HG02884 (cell line): Measurements from ENCODE around the gene PEAR1.

Experiments
- ATAC-seq: cut with Tn5 transposase; IDR thresholded peaks from one replicate; pipeline ENCODE4 v1.9.1; 2021; ENCODE audit warnings: mild to moderate bottlenecking, moderate library complexity; ENCODE audit not compliant: unreplicated experiment

The PEAR1 gene

DNA sequence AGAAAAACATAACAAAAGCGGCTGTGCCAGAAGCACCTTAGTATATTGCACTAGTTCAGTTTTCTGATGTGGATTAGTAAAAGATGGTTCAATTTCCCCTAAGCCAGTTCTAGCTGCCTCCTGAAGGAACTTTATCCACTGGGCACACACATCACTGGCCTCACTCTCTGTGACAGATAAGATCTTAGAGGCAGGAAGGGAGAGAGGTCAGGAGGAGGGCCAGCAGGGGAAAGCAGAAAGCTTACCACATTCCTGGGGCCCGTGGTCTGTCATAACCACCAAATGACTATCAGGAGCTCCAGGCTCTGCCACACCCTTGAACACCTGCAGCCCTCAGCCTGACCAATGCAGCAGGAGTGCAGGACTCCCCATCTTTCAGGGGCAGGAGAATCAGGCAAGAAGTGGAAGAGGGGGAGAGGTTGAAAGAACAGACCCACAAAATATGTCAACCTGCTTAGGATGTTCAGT, 64.8 kb downstream of the PEAR1 start:
- no peak for ATAC-seq

DNA sequence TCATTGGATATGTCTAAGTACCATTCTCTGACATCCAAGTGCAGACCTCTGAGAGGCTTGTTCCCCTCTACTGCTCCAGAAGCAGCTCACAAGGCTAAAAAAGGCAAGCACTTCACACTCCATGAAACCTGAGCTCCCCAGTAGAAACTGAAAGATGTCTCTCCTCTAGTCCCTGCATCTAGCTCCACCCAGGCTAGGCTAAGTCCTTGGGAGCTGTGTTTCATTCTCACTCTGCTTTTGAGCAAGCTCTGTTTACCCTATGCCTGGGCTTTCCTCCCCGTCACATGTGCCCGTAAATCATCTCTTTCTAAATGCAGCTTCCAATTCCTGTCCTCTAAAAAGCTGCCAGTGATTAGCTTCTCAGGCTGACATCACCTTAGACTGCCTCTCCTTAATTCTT, 65.9 kb downstream of the PEAR1 start:
- ATAC-seq = no peak

DNA sequence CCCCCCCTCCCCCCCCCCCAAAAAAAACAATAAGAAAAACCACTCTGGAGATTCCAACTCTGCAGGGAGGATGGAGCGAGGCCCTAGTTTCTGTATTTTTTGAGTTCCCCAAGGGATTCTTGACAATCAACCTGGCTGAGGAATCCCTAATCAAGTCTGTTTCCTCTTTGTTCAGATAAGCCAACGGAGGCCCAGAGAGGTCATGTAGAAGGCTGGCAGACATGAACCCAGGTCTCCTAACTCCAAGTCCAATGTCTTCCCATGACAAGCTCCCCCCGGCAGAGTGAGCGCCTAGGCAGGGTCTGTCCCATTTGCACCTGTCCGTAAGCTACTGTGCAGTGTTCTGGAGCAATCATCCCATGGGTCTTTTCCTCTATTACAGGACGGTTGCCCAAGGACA, 66.4 kb downstream of the PEAR1 start:
- no peak for ATAC-seq

DNA sequence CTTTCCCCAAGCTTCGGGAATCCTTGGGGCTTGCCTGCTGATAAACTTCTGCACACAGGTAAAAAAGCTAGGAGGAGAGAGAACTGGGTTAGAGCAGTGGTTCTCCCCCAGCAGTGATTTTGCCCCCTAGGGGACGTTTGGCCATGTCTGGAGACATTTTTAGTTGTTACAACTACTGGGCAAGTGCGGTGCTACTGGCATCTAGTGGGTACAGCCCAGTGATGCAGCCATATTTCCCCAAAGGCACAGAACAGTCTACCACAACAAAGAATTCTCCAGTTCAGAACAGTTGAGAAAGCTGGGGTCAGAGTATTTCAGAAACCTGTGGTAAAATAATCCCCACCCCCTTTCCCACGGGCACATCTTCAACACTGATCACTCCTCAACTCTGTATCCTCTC, 68.2 kb downstream of the PEAR1 start:
- ATAC-seq = no peak

DNA sequence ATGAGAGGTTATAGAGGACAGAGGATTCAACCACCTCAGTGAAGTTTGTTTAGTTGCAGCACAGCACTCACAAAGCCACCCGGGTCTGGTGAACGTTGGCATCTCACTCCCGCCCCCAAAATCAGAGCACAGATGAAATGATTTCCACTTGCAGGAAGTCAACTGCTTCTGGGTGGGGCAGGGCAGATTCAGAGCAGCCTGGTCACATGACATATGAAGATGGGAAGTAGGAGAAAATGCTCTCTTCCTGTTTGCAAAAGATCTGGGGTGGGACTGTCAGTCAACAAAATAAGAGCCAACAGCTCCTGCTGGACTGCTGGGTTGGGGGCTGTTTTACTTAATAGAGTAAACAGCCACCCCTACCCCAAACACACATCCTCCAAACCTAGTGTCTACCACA, 70.1 kb downstream of the PEAR1 start:
- no peak for ATAC-seq

DNA sequence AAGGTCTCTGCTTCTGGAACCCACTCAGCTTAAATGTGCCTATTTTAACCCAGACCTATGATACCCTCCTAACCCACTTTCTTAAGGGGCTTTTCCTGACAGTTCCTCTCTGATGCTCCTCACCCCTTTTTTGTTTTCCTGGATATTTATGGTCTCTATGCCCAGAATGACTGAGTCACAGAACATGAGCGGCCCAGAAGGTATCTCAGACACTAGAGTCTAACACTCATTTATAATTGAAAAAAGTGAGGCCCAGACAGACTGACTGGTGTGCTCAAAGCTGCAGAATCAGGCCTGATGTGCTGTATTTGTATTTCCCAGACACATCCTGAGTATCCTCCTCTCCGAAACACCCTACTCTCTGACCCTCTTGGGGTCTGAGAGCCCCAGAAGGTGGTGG, 70.9 kb downstream of the PEAR1 start:
- no peak for ATAC-seq
